Gastrocnemius medialis (tissue), 4 donors: ENCODE data around the gene WDR26. TPM values are rescaled to one million over a fixed set of nuclear protein-coding genes. Genes with fewer than 3 reads are reported as not detected.
"Not testable (repeated sequence)": the region's sequence is repeated elsewhere in the genome, so short reads cannot be mapped to it uniquely, and the experiment has no call there.

ENCODE experiments used
- ATAC-seq, 2 donors: fragments of 150-250 bp; one replicate each; pipeline ENCODE4 v1.9.1; 2016
- DNase-seq, 2 donors: peaks; one replicate each; pipeline ENCODE4 v3.0.0-alpha.2; 2019
- H3K27ac ChIP-seq, 4 donors: fragments of 200-600 bp; sonication (generic); 1 replicate in 1 of 4; 2 replicates in 3 of 4; pipeline ENCODE4 v1.5.1; 2016 to 2018; ENCODE audit warnings: mild to moderate bottlenecking in 2 of 4, moderate library complexity in 1 of 4
- H3K27me3 ChIP-seq, 3 donors: fragments of 200-600 bp; sonication (generic) in 2 of 3; 1 replicate in 1 of 3; 2 replicates in 2 of 3; pipeline versions ENCODE4 v1.5.1 to v1.6.0; 2016 to 2019; ENCODE audit warnings: mild to moderate bottlenecking in 1 of 3, moderate library complexity in 1 of 3
- H3K36me3 ChIP-seq, 2 donors: fragments of 200-600 bp; sonication (generic) in 1 of 2; one replicate each; pipeline ENCODE4 v1.5.1; 2017 to 2018
- H3K4me1 ChIP-seq, 2 donors: fragments of 200-600 bp; sonication (generic) in 1 of 2; one replicate each; pipeline ENCODE4 v1.5.1; 2016 to 2017; ENCODE audit warnings: mild to moderate bottlenecking in 2 of 2
- H3K4me3 ChIP-seq, 4 donors: fragments of 200-600 bp; sonication (generic) in 3 of 4; 1 replicate in 1 of 4; 2 replicates in 3 of 4; pipeline ENCODE4 v1.5.1; 2016 to 2019; ENCODE audit warnings: mild to moderate bottlenecking in 2 of 4
- H3K9me3 ChIP-seq, 3 donors: fragments of 200-600 bp; sonication (generic) in 2 of 3; 1 replicate in 1 of 3; 2 replicates in 2 of 3; pipeline ENCODE4 v1.5.1; 2016 to 2019
- POLR2A ChIP-seq, 2 donors: fragments of 450-650 bp; IDR thresholded peaks; one replicate each; pipeline ENCODE4 v1.6.1; 2017; ENCODE audit warnings: antibody characterized with exemption in 2 of 2, mild to moderate bottlenecking in 2 of 2, moderate library complexity in 2 of 2
- in situ Hi-C, 4 donors: fragments of 200-750 bp; cut with MboI; loops; one replicate each; pipeline versions ENCODE4 v1.15.0 to v1.8.0; 2017; ENCODE audit warnings: low sequenced_read_pairs in 4 of 4
- intact Hi-C: fragments of 100-400 bp; cut with DNase I; formaldehyde crosslinking; loops from one replicate; pipeline ENCODE4 v1.15.1; 2023; ENCODE audit warnings: low total_unique reads
- total RNA-seq, 4 donors: library from RNA; depleted of rRNA; stranded (reverse); fragments of >200 nt; gene quantifications; one replicate each; pipeline versions ENCODE4 v1.1.0 to v1.2.3, GENCODE V29; 2016
- TF ChIP-seq, protein P1 (sequence below), 5 experiments: fragments of 450-650 bp in 3 of 5; fragments of 200-600 bp in 2 of 5; sonication (generic) in 2 of 5; IDR thresholded peaks in 4 of 5; conservative IDR thresholded peaks in 1 of 5; 1 replicate in 4 of 5; 2 replicates in 1 of 5; pipeline ENCODE4 v1.5.1; 2016 to 2019; ENCODE audit warnings: antibody characterized with exemption in 5 of 5, mild to moderate bottlenecking in 3 of 5, moderate library complexity in 3 of 5

Gene WDR26
- total RNA-seq, result 10 to 100 TPM; 62.1 to 86.5 (median 74.0) TPM

DNA sequence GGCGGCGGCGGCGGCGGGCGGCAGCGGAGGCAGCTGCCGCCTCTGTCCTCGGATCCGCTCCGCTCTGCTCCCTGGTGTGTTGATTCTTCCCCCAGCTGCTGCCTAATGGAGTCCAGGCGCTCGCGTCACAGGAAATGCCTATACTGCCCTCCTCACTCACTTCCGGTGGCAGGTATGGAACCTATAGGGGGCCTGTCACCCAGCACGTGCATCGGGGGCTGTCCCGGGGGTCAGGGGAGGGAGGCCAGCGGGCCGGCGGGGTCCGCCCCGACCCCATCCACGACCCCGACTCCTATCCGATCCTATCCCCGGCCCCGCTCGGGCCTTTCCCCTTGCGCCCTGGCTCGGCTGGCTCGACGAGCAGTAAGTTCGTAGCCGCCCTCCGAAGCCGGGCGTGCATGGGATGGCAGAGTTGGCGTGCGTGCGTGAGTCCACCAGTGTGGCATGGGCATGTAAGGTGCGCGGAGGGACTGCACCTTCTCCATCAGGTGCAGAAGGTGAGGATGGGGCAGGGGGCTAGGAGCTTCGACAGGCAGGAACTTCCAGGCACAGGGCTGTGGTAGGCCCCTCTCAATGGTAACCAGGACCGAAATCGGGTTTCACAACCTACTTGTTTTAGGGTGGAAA, at the start of gene WDR26:
Gene WDR26, minus strand, starts transcription at position 107 of the 627 bp plus-strand sequence.
- in situ Hi-C loops, result no loop called here
- H3K4me1 ChIP-seq, result peaks cover 32 to 42% of the 10 kb centered on the region in 2 donors
- H3K36me3 ChIP-seq, result no peaks in the 10 kb centered on the region
- no peaks in the 10 kb centered on the region for H3K27me3 ChIP-seq
- H3K9me3 ChIP-seq, result no peaks in the 10 kb centered on the region
- ATAC-seq (peak; percentile 84 to 86), DNase-seq (peak; percentile 85)
- H3K27ac ChIP-seq, result peak within 1 kb of the TSS; percentile 95 to 100 (median 99)
- TF ChIP-seq, protein P1, sequence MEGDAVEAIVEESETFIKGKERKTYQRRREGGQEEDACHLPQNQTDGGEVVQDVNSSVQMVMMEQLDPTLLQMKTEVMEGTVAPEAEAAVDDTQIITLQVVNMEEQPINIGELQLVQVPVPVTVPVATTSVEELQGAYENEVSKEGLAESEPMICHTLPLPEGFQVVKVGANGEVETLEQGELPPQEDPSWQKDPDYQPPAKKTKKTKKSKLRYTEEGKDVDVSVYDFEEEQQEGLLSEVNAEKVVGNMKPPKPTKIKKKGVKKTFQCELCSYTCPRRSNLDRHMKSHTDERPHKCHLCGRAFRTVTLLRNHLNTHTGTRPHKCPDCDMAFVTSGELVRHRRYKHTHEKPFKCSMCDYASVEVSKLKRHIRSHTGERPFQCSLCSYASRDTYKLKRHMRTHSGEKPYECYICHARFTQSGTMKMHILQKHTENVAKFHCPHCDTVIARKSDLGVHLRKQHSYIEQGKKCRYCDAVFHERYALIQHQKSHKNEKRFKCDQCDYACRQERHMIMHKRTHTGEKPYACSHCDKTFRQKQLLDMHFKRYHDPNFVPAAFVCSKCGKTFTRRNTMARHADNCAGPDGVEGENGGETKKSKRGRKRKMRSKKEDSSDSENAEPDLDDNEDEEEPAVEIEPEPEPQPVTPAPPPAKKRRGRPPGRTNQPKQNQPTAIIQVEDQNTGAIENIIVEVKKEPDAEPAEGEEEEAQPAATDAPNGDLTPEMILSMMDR (IDR thresholded peaks at IDR 0.05 in 4 of 5, conservative IDR thresholded peaks at IDR 0.05 in 1 of 5), result peak in 3 of 5 experiments; percentile 5 to 19 (median 10)
- peak; percentile 87 to 90 for TF ChIP-seq POLR2A (IDR thresholded peaks at IDR 0.05)
- intact Hi-C loops, result loop anchor here (1.0 to 10.0 kb wide), 5 partner anchors 22 to 252 kb away; partner anchors contain the start of gene DEGS1
- H3K4me3 ChIP-seq, result peak within 1 kb of the TSS; percentile 87 to 98 (median 96)

DNA sequence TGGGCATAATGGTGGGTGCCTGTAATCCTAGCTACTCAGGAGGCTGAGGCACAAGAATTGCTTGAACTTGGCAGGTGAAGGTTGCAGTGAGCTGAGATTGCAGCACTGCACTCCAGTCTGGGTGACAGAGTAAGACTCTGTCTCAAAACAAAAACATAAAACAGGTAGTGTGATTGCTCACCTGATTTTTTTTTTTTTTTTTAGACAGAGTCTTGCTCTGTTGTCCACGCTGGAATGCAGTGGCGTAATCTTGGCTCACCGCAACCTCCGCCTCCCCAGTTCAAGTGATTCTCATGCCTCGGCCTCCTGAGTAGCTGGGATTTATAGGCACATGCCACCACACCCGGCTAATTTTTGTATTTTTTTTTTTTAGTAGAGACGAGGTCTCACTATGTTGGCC, 48.6 kb upstream of the WDR26 start:
- H3K4me3 ChIP-seq, H3K9me3 ChIP-seq, H3K4me1 ChIP-seq, H3K27ac ChIP-seq, H3K27me3 ChIP-seq, intact Hi-C loops, ATAC-seq, H3K36me3 ChIP-seq, DNase-seq, in situ Hi-C loops: not testable (repeated sequence)

DNA sequence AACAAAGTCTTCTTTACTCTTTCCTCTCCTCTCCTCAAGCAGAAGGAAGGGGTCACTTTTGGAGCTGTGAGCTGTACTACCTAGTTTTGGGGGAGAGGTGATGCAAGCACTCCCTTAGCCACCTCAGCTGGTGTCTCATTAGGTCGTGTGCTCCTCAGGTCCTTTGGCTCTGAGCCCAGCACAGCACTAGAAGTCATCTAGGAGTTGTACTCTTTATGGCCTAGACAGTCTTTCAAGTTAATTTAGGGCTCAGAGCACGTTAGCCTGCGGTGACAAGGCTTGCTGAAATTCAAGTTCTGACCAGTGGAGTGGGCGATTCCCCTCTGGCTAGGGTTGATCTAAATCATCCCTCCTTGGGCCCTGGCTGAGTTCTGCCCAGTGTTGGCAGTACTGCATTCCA, 48.0 kb upstream of the WDR26 start:
- no peak overlapping the region for H3K27ac ChIP-seq
- no peaks in the 10 kb centered on the region for H3K9me3 ChIP-seq
- H3K36me3 ChIP-seq, result no peaks in the 10 kb centered on the region
- TF ChIP-seq POLR2A (IDR thresholded peaks at IDR 0.05), result no peak
- TF ChIP-seq, protein P1 (IDR thresholded peaks at IDR 0.05 in 4 of 5, conservative IDR thresholded peaks at IDR 0.05 in 1 of 5), result no peak
- no peak overlapping the region for H3K4me3 ChIP-seq
- ATAC-seq (no peak), DNase-seq (no peak)
- H3K4me1 ChIP-seq, result no peaks in the 10 kb centered on the region
- in situ Hi-C loops (no loop called here), intact Hi-C loops (no loop called here)
- no peaks in the 10 kb centered on the region for H3K27me3 ChIP-seq

DNA sequence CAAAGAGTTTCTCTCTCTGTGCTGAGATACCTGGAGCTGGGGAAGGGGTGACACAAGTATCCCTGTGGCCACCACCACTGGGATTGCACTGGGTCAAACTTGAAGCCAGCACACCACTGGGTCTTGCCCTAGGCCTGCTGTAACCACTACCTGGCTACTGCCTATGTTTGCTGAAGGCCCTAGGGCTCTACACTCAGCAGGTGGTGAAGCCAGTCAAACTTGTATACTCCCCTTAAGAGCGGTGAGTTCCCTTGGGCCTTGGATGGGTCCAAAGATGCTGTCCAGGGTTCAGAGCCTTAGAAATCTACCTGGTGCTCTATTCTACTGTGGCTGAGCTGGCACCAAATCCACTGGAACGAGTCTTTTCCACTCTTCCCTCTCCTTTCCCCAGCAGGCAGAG, 47.0 kb upstream of the WDR26 start:
- intact Hi-C loops (no loop called here), in situ Hi-C loops (no loop called here)
- Histone ChIP-seq H3K27me3 (no peaks in the 10 kb centered on the region), H3K9me3 (no peaks in the 10 kb centered on the region), H3K4me3 (no peak overlapping the region), H3K27ac (no peak overlapping the region), H3K36me3 (no peaks in the 10 kb centered on the region), H3K4me1 (no peaks in the 10 kb centered on the region)
- DNase-seq, result no peak
- ATAC-seq, result no peak
- TF ChIP-seq POLR2A (IDR thresholded peaks at IDR 0.05), result no peak
- TF ChIP-seq, protein P1 (IDR thresholded peaks at IDR 0.05 in 4 of 5, conservative IDR thresholded peaks at IDR 0.05 in 1 of 5), result no peak

DNA sequence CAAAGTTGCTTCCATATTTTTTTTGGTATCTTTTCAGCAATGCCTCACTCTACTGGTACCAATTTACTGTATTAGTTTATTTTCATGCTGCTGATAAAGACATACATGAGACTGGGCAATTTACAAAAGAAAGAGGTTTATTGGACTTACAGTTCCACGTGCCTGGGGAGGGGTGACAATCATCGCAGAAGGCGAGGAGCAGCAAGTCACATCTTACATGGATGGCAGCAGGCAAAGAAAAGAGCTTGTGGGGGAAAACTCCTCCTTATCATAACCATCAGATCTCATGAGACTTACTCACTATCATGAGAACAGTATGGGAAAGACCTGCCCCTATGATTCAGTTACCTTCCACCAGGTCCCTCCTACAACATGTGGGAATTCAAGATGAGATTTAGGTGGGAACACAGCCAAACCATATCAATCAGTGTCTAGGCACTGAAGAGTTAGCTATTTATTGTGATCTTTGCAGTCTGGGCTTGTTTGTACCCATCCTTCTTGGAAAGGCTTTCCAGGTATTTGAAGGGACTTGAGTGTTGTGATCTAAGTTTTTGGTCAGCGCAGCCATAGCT, 46.4 kb upstream of the WDR26 start:
- H3K4me1 ChIP-seq, DNase-seq, intact Hi-C loops, H3K9me3 ChIP-seq, ATAC-seq, H3K27ac ChIP-seq, H3K36me3 ChIP-seq, H3K4me3 ChIP-seq, H3K27me3 ChIP-seq, in situ Hi-C loops: not testable (repeated sequence)

DNA sequence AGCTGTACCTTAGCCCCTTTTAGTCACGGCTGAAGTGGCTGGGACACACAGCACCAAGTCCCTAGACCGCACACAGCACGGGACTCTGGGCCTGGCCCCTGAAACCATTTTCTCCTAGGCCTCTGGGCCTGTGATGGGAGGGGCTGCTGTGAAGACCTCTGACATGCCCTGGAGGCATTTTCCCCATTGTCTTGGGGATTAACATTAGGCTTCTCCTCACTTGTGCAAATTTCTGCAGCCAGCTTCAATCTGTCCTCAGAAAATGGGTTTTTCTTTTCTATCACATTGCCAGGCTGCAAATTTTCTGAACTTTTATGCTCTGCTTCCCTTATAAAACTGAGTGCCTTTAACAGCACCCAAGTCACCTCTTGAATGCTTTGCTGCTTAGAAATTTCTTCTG, 45.6 kb upstream of the WDR26 start:
- H3K36me3 ChIP-seq, H3K4me1 ChIP-seq, H3K9me3 ChIP-seq, H3K27me3 ChIP-seq, H3K27ac ChIP-seq, DNase-seq, in situ Hi-C loops, H3K4me3 ChIP-seq, ATAC-seq, intact Hi-C loops: not testable (repeated sequence)
